WERI-Rb-1 (cell line): ENCODE results near the gene RPL18A.

Experiments used
- DNase-seq: peaks from one replicate; pipeline ENCODE4 v3.0.0-alpha.2; 2020
- H3K27ac ChIP-seq: fragments of 250-450 bp; sonication (Bioruptor Pico); 2 replicates; pipeline ENCODE4 v1.5.1; 2020; ENCODE audit warnings: mild to moderate bottlenecking, moderate library complexity
- H3K27me3 ChIP-seq: fragments of 250-450 bp; sonication (Bioruptor Pico); 2 replicates; pipeline ENCODE4 v1.5.1; 2021; ENCODE audit warnings: mild to moderate bottlenecking, low read depth, moderate library complexity; ENCODE audit not compliant: insufficient read depth, severe bottlenecking
- H3K36me3 ChIP-seq: fragments of 250-450 bp; sonication (Bioruptor Pico); 2 replicates; pipeline ENCODE4 v1.5.1; 2020; ENCODE audit warnings: mild to moderate bottlenecking, moderate library complexity
- H3K4me3 ChIP-seq: 2 replicates; pipeline ENCODE4 v1.5.1; 2011; ENCODE audit warnings: low read depth, mild to moderate bottlenecking, control low read depth, low read length
- H3K9me3 ChIP-seq: fragments of 250-450 bp; sonication (Bioruptor Pico); 2 replicates; pipeline ENCODE4 v1.5.1; 2021; ENCODE audit warnings: mild to moderate bottlenecking, moderate library complexity; ENCODE audit not compliant: severe bottlenecking
- CTCF ChIP-seq: IDR thresholded peaks from 2 replicates; pipeline ENCODE4 v1.5.1; 2011; ENCODE audit warnings: low read depth, mild to moderate bottlenecking, control low read depth, inconsistent platforms, low read length

Gene RPL18A

GRCh38 chr19:17837972-17838371 lies 21.7 kb upstream of the RPL18A start:
- no peaks in the 10 kb centered on the region for H3K27me3 ChIP-seq
- no peaks in the 10 kb centered on the region for H3K36me3 ChIP-seq
- no peak for TF ChIP-seq CTCF
- H3K4me3 ChIP-seq, result no peak overlapping the region
- DNase-seq, result no peak
- no peaks in the 10 kb centered on the region for H3K9me3 ChIP-seq
- no peak overlapping the region for H3K27ac ChIP-seq

- Histone ChIP-seq H3K27me3 (no peaks in the 10 kb centered on the region), H3K36me3 (no peaks in the 10 kb centered on the region)
Measured at GRCh38 chr19:17840019-17840418, 19.7 kb upstream of the RPL18A start.

GRCh38 chr19:17841371-17841809 lies 18.3 kb upstream of the RPL18A start:
- H3K9me3 ChIP-seq, result no peaks in the 10 kb centered on the region
- TF ChIP-seq CTCF, result no peak
- H3K27me3 ChIP-seq, result no peaks in the 10 kb centered on the region
- no peak for DNase-seq
- H3K36me3 ChIP-seq, result no peaks in the 10 kb centered on the region
- no peak overlapping the region for H3K27ac ChIP-seq
- no peak overlapping the region for H3K4me3 ChIP-seq

More at GRCh38 chr19:17840019-17840418, 19.7 kb upstream of the RPL18A start:
- no peaks in the 10 kb centered on the region for H3K9me3 ChIP-seq
- no peak overlapping the region for H3K27ac ChIP-seq
- DNase-seq, result no peak
- H3K4me3 ChIP-seq, result no peak overlapping the region
- TF ChIP-seq CTCF, result no peak

GRCh38 chr19:17841810-17842662 lies 17.7 kb upstream of the RPL18A start:
- Histone ChIP-seq H3K27me3 (no peaks in the 10 kb centered on the region), H3K36me3 (no peaks in the 10 kb centered on the region), H3K9me3 (no peaks in the 10 kb centered on the region), H3K4me3 (no peak overlapping the region), H3K27ac (no peak overlapping the region)
- DNase-seq, result peak; percentile 69
- TF ChIP-seq CTCF, result no peak

- no peaks in the 10 kb centered on the region for H3K9me3 ChIP-seq
- no peaks in the 10 kb centered on the region for H3K36me3 ChIP-seq
- TF ChIP-seq CTCF, result no peak
- H3K27ac ChIP-seq, result no peak overlapping the region
- H3K4me3 ChIP-seq, result no peak overlapping the region
- no peaks in the 10 kb centered on the region for H3K27me3 ChIP-seq
- no peak for DNase-seq
Measured at GRCh38 chr19:17842663-17843291, 16.9 kb upstream of the RPL18A start.
